Measurements from ENCODE around the gene FGFR2.

The FGFR2 gene

GRCh38 chr10:121577568-121577967, 20.7 kb downstream of the FGFR2 start:
- FAIRE-seq (no peak), DNase-seq (ENCODE audit: insufficient read length, low spot score) (no peak)
- TF ChIP-seq CTCF (IDR thresholded peaks at IDR 0.05; ENCODE audit: insufficient read depth, missing control alignments): no peak

- DNase-seq (ENCODE audit: insufficient read length, low spot score) (no peak), FAIRE-seq (no peak)
- no peak for TF ChIP-seq CTCF (IDR thresholded peaks at IDR 0.05; ENCODE audit: insufficient read depth, missing control alignments)
Measured at GRCh38 chr10:121576139-121576538, 22.1 kb downstream of the FGFR2 start.

GRCh38 chr10:121574519-121575166, 23.6 kb downstream of the FGFR2 start:
- FAIRE-seq: no peak
- TF ChIP-seq CTCF (IDR thresholded peaks at IDR 0.05; ENCODE audit: insufficient read depth, missing control alignments): no peak
- no peak for DNase-seq (ENCODE audit: insufficient read length, low spot score)

GRCh38 chr10:121573538-121573941, 24.7 kb downstream of the FGFR2 start:
- FAIRE-seq (no peak), DNase-seq (ENCODE audit: insufficient read length, low spot score) (no peak)
- TF ChIP-seq CTCF (IDR thresholded peaks at IDR 0.05; ENCODE audit: insufficient read depth, missing control alignments): no peak

- FAIRE-seq (no peak), DNase-seq (ENCODE audit: insufficient read length, low spot score) (no peak)
- TF ChIP-seq CTCF (IDR thresholded peaks at IDR 0.05; ENCODE audit: insufficient read depth, missing control alignments): no peak
Measured at GRCh38 chr10:121572859-121573537, 25.2 kb downstream of the FGFR2 start.

GRCh38 chr10:121570315-121570714, 27.9 kb downstream of the FGFR2 start:
- FAIRE-seq (no peak), DNase-seq (ENCODE audit: insufficient read length, low spot score) (no peak)
- no peak for TF ChIP-seq CTCF (IDR thresholded peaks at IDR 0.05; ENCODE audit: insufficient read depth, missing control alignments)

GRCh38 chr10:121568275-121568674, 30.0 kb downstream of the FGFR2 start:
- no peak for DNase-seq (ENCODE audit: insufficient read length, low spot score)
- no peak for TF ChIP-seq CTCF (IDR thresholded peaks at IDR 0.05; ENCODE audit: insufficient read depth, missing control alignments)
- FAIRE-seq: no peak
